ENCODE measurements around the gene GPR153. TPM values are rescaled to one million over a fixed set of nuclear protein-coding genes. Genes with fewer than 3 reads are reported as not detected.

The GPR153 gene
- total RNA-seq, 4 donors from 2014 or later = 6.2 to 17.3 (median 11.7) TPM

DNA sequence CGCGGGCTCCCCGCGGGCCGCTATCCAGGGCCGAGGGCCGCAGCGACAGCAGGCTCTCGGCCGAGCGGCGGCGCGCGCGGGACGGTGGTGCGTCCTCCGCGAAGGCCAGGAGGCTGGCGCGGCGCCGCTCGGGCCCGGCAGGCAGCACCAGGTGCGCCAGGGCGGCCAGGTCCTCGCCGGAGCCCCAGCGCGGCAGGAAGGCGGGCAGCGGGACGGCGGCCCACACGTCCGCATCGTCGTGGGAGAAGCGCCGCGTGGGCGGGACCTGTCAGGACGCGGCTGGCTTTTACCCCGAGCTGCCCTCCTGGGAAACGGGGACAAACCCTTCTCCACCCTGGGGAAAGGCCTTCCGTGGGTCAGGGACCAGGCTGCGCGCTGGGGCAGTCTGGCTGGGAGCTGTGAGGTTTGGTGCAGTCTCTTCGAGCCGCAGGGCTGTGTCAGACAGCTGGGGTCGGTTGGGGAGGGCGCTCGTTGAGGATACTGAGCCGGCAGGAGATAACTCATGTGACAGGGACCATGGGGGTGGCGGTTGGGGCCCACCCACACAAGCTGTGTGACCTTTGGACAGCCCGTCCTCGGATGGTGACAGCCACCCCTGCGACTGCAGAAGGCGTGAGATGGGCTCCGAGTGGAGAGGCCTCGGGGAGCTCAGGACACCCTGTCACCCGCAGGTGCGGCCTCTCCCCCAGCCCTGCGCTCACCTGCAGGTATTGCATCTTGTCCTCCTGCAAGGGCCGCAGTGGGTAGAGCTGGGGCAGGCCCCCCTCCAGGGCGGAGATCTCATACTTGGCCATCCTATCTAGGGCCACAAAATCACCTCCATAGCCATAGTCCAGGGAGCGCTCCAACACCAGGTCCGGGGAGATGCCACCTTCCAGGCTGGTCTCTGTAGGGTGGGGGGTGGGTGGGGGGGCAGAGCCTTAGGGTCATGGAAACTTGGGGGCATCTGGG lies 10.9 kb downstream of the GPR153 start:
- DNase-seq (ENCODE audit: low spot score in 2 of 2) = no peak
- 30 to 33% methylated on average over 39 to 47 of the region's 71 CpGs for WGBS, 2 donors
- TF ChIP-seq, protein P1, sequence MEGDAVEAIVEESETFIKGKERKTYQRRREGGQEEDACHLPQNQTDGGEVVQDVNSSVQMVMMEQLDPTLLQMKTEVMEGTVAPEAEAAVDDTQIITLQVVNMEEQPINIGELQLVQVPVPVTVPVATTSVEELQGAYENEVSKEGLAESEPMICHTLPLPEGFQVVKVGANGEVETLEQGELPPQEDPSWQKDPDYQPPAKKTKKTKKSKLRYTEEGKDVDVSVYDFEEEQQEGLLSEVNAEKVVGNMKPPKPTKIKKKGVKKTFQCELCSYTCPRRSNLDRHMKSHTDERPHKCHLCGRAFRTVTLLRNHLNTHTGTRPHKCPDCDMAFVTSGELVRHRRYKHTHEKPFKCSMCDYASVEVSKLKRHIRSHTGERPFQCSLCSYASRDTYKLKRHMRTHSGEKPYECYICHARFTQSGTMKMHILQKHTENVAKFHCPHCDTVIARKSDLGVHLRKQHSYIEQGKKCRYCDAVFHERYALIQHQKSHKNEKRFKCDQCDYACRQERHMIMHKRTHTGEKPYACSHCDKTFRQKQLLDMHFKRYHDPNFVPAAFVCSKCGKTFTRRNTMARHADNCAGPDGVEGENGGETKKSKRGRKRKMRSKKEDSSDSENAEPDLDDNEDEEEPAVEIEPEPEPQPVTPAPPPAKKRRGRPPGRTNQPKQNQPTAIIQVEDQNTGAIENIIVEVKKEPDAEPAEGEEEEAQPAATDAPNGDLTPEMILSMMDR (IDR thresholded peaks at IDR 0.05) = no peak
- no peak for TF ChIP-seq POLR2A (IDR thresholded peaks at IDR 0.05)
- intact Hi-C loops (cut with DNase I; ENCODE audit: low total_unique reads) = loop anchor here (5.0 to 10.0 kb wide), 2 partner anchors 147 to 195 kb away; no protein-coding TSS in a partner anchor
- no peak overlapping the region for H3K4me3 ChIP-seq (ENCODE audit: low read depth, poor library complexity, severe bottlenecking)

DNA sequence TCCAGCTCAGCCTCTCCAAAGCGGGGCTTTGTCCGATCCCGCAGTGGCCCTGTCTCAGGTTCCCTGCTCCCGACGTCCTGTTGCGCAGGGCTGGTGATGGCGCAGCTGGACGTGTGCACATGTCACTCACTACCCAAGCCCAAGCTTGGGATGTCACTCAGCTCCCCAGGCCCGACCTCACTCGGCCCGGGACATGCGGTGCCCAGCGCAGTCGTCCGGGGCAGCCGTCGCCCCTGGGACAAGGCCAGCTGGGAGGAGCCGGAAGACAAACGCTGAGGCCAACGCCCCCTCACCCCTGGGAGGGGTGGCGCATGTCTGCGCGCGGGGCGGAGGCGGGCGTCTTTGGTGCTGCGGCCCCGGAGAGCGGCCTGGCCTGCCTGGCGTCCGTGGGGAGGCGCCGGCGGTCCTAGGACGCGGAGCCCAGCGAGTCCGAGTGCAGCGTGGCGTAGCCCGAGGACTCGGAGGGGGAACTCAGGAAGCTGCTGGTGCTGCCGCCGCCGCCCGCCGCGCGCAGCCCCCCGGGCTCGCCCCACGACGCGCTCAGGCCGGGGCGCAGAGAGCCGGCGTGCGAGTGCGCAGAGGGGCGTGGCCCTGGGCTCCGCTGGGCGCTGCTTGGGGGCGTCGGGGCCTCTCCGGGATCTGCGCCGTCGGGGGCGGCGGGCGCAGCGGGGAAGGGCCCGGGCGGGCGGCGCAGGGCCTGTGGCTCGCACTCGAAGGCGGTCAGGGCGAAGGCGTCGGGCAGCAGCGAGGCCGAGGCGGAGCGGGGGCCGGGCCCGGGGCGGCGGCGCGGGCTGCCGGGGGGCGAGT lies 11.8 kb downstream of the GPR153 start:
- TF ChIP-seq POLR2A (IDR thresholded peaks at IDR 0.05) = no peak
- TF ChIP-seq, protein P1 (IDR thresholded peaks at IDR 0.05) = no peak
- intact Hi-C loops (cut with DNase I; ENCODE audit: low total_unique reads) = loop anchor here (5.0 to 10.0 kb wide), 2 partner anchors 148 to 194 kb away; no protein-coding TSS in a partner anchor
- no peak overlapping the region for H3K4me3 ChIP-seq (ENCODE audit: low read depth, poor library complexity, severe bottlenecking)
- WGBS, 2 donors = 6% methylated on average over 21 of the region's 96 CpGs; no CpG with 5 or more reads in 1 of the 2 donors
- no peak for DNase-seq (ENCODE audit: low spot score in 2 of 2)

DNA sequence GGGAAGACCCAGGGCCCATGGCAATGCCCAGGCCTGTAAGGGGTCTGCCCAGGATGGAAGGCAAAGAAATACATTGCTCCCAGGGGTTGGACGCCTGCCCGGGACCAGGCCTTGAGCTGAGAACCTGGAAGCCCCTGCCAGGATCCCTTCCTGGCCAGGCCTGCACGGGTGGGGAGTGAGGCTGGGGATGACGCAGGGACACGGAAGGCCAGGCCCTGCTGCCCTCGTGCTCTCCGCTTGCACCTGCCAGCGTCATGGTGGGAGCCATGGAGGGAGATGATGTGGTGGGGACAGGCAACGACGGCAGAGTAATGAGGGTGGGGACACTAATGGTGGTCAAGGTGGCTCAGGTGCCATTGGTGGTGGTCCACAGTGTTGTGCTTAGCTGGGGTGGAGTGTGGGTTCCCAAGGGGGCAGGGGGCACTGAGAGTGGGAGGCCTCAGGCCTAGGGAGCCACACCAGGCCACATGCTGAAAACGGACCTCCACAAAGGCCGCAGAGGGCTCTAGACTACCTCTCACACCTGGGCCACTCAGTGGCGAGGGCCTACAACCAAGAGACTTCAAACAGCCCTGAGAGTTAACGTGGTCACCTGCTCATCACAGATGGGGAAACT lies 12.6 kb downstream of the GPR153 start:
- DNase-seq (ENCODE audit: low spot score in 2 of 2) = no peak
- no peak overlapping the region for H3K4me3 ChIP-seq (ENCODE audit: low read depth, poor library complexity, severe bottlenecking)
- 78 to 79% methylated on average over 13 to 14 of the region's 14 CpGs for WGBS, 2 donors
- no peak for TF ChIP-seq POLR2A (IDR thresholded peaks at IDR 0.05)
- TF ChIP-seq, protein P1 (IDR thresholded peaks at IDR 0.05) = no peak
- intact Hi-C loops (cut with DNase I; ENCODE audit: low total_unique reads) = loop anchor here (5.0 to 10.0 kb wide), 2 partner anchors 149 to 193 kb away; no protein-coding TSS in a partner anchor

DNA sequence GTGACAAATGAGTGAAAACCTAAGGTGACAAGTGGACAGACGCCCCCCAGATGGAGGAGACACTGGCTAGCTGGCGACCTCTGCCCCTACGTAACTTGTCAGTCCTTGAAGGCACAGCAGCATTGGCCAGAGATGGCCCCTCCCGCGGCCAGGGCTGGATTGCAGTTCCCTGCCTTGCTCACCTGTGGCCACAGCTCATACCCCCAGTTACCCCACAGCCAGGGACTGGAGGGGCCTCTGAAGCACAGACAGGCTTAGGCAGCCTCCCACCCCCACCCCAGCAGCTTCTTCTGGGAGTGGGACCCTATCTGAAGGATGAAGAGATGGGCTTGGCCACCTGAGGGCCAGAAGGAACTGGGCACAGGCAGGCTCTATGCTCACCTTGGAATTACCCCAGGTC lies 13.2 kb downstream of the GPR153 start:
- DNase-seq (ENCODE audit: low spot score in 2 of 2) = no peak
- intact Hi-C loops (cut with DNase I; ENCODE audit: low total_unique reads) = loop anchor here (2.0 to 10.0 kb wide), 3 partner anchors 99 to 193 kb away; no protein-coding TSS in a partner anchor

More for the DNA sequence above, 13.2 kb downstream of the GPR153 start:
- no peak for TF ChIP-seq POLR2A (IDR thresholded peaks at IDR 0.05)
- TF ChIP-seq, protein P1 (IDR thresholded peaks at IDR 0.05) = no peak
- 56 to 73% methylated on average over 5 of the region's 5 CpGs for WGBS, 2 donors
- no peak overlapping the region for H3K4me3 ChIP-seq (ENCODE audit: low read depth, poor library complexity, severe bottlenecking)

All from lower leg skin (tissue), 4 donors.